ENCODE data around the gene TBC1D9.

TBC1D9 gene

DNA sequence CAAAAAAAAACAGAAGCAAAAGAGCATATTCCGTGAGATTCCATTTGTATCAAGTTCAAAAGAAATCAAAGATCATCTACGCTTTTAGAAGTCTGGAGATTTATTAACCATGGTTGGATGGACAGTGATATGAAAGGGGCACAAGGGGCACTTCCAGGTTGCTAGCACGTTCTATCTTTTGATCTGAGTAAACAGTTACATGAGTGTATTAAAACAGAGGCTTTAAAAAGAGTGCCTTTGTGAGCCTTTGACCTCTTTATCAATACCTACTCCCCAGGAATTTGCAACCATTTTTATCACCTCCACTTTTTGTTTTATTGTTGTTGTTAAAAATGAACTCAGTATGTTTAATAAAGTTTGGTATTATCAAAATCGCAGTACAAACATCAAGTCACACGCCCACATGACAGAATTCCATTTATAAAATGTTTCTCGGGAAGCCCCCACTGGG is 115.1 kb downstream of the TBC1D9 start:
- H3K4me3 ChIP-seq (ENCODE audit: low read depth, low read length), result no peak overlapping the region

DNA sequence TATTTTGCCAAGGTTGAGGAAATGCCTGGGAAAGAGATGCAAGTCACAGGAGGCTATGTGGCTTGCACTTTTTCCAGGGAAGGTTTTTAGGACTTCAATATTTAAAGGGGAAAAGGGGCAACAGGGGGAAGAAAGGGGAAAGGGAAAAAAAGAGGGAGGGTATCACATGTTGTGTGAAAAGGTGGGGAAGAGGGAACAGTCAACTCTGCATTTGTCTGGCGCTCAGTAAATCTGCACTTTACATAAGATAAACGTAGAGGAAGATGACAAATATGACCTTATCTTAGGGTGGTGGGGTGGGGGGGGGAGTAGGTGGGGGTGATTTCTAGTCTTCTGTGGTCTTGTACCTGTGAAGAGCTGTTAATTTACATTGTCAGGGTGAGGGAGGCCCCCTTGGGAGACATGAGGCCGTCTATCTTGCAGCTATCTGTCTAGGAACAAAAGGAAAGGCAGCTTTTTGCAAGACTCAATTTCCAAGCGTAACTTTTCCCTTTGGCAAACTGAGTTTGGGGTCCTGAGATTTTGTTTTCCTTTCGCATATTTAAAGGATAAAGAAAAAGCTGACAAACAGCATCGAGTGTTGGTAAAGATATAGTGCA is 115.9 kb downstream of the TBC1D9 start:
- H3K4me3 ChIP-seq (ENCODE audit: low read depth, low read length), result no peak overlapping the region
- TF ChIP-seq, protein P1, sequence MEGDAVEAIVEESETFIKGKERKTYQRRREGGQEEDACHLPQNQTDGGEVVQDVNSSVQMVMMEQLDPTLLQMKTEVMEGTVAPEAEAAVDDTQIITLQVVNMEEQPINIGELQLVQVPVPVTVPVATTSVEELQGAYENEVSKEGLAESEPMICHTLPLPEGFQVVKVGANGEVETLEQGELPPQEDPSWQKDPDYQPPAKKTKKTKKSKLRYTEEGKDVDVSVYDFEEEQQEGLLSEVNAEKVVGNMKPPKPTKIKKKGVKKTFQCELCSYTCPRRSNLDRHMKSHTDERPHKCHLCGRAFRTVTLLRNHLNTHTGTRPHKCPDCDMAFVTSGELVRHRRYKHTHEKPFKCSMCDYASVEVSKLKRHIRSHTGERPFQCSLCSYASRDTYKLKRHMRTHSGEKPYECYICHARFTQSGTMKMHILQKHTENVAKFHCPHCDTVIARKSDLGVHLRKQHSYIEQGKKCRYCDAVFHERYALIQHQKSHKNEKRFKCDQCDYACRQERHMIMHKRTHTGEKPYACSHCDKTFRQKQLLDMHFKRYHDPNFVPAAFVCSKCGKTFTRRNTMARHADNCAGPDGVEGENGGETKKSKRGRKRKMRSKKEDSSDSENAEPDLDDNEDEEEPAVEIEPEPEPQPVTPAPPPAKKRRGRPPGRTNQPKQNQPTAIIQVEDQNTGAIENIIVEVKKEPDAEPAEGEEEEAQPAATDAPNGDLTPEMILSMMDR (IDR thresholded peaks at IDR 0.05; ENCODE audit: low read depth, low read length), result no peak

More for the DNA sequence above, 115.1 kb downstream of the TBC1D9 start:
- TF ChIP-seq, protein P1 (IDR thresholded peaks at IDR 0.05; ENCODE audit: low read depth, low read length), result no peak

DNA sequence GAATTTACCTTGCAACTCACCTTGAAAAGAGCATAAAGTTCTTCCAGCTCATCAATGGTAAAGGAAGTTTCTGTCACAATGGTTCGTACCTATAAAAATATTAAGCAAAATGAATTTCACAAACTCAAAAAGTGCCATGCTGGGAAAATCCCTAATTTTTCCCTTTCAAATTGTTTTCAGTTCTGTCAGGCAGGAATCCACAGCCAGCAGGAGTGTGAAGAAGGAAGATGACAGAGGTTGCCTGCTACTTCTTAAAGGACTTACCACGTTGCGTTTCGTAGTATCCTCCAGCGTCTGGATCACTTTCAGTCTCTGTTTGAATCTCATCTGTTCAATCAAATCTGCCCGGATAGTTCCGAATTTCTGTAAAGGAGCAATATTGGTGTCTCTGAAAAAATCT is 117.1 kb downstream of the TBC1D9 start:
- TF ChIP-seq, protein P1 (IDR thresholded peaks at IDR 0.05; ENCODE audit: low read depth, low read length), result no peak

DNA sequence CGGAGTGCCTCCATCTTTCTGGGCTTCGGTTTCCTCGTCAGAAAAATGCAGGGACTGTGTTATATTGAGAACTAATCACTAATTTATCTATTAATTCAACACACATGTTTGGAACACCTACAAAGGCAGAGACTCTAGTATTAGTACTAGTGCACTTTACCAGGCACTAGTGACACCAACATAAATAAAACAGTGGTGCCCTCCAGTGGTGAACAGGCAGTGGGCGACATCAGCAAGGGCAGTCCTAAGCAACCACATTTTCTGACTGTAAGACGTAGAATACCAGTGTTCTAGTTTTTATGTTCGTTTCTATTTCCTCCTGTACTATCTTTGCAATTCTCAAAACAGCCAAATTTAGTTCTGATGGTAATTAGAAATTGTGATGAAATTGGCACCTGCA is 118.3 kb downstream of the TBC1D9 start:
- no peak overlapping the region for H3K4me3 ChIP-seq (ENCODE audit: low read depth, low read length)
- TF ChIP-seq, protein P1 (IDR thresholded peaks at IDR 0.05; ENCODE audit: low read depth, low read length), result peak; percentile 27

More for the DNA sequence above, 117.1 kb downstream of the TBC1D9 start:
- H3K4me3 ChIP-seq (ENCODE audit: low read depth, low read length), result no peak overlapping the region

DNA sequence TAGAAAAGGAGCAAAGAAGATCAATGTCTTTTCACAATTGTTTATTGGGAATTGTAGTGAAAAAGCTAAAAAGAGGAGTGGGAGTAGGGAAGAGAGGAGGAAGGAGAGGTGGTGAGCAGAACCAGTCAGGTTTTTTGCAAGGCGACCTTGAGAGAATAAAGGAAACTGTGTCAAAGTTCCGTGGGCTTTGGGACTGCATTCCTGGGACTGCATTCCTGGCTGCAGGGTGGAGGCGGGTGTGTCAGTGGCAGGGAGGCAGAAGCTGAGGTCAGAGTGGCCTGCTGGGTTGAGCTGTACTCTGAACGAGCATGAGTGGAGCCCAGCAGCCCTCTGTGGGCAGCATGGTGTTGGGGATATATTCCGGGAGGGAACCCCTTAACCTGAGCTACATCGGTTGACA is 120.6 kb downstream of the TBC1D9 start:
- H3K4me3 ChIP-seq (ENCODE audit: low read depth, low read length), result no peak overlapping the region
- TF ChIP-seq, protein P1 (IDR thresholded peaks at IDR 0.05; ENCODE audit: low read depth, low read length), result no peak

DNA sequence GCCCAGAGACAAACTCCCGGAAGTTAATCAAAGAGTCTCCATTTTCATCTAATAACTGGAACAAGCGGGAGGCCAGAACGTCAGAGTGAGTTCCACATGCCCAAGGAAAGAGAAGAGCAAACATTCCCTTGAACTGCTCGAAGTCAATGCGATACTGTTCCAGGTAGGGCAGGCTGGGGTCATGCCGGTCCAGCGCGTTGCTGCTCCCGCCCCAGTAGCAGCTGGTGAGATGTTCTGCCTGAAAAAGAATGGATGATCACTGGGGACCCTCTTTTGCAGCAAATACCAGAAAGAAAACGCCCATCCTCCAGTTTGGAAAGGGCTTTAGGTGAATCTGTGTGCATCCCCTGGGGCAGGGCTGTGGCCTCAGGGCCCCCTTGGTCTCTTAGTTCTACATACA is 122.2 kb downstream of the TBC1D9 start:
- H3K4me3 ChIP-seq (ENCODE audit: low read depth, low read length), result no peak overlapping the region
- TF ChIP-seq, protein P1 (IDR thresholded peaks at IDR 0.05; ENCODE audit: low read depth, low read length), result no peak

DNA sequence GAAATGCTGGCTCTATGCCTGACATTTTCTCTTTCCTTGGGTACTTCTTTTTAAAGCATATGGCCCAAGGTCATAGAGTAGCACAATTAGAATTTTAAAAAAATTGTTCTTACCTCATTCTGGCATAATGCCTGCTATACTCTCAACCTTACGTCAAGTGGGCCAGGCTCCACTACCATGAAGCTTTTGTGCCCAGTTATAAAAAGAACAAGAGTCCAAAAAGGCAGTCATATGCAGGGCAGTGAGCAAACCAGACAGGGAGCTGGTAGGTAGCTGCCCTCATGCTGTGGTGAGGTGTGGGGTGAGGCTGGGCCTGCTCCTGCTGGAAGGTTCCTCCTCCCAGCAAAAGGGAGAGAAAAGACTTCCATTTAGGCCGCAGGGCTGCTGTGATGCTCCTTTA is 123.1 kb downstream of the TBC1D9 start:
- no peak overlapping the region for H3K4me3 ChIP-seq (ENCODE audit: low read depth, low read length)
- TF ChIP-seq, protein P1 (IDR thresholded peaks at IDR 0.05; ENCODE audit: low read depth, low read length), result no peak

Measured in WI38 (cell line).